GM10248 (cell line): ENCODE data around the gene PPARA.

Source experiments
- CTCF ChIA-PET: fragments of 300-600 bp; sonication (Branson Sonifier 250); formaldehyde crosslinking; extraction: SDS; loops from one replicate; lab custom pipeline; 2021; ENCODE audit warnings: antibody characterized with exemption; lab: Yijun Ruan, JAX
- POLR2A ChIA-PET: fragments of 350-650 bp; sonication (Branson Sonifier 250); formaldehyde crosslinking; extraction: SDS; loops from one replicate; lab custom pipeline; 2020; ENCODE audit warnings: antibody characterized with exemption; lab: Yijun Ruan, JAX
- DNase-seq: peaks from one replicate; pipeline ENCODE4 v3.0.0; 2012; ENCODE audit errors: extremely low spot score
- CTCF ChIP-seq: IDR thresholded peaks from 2 replicates; pipeline ENCODE4 v1.5.1; 2012; ENCODE audit warnings: mild to moderate bottlenecking, low read depth; ENCODE audit errors: extremely low read depth, missing control alignments, control extremely low read depth

Gene PPARA

GRCh38 chr22:46280063-46280817, 129.9 kb downstream of the PPARA start:
- no peak for DNase-seq
- ChIA-PET CTCF (interaction anchor here (0.9 to 1.6 kb wide), 4 partner anchors 15 to 116 kb away, joined by 3 to 4 read pairs (median 3); no protein-coding TSS in a partner anchor), POLR2A (interaction anchor here (0.5 kb wide), 1 partner anchor 13 kb away, joined by 3 read pairs; the partner anchor contains the start of gene TTC38)
- no peak for TF ChIP-seq CTCF

- TF ChIP-seq CTCF, result no peak
- CTCF ChIA-PET, result interaction anchor here (0.9 to 1.6 kb wide), 4 partner anchors 14 to 117 kb away, joined by 3 to 4 read pairs (median 3); no protein-coding TSS in a partner anchor
- DNase-seq, result no peak
- POLR2A ChIA-PET, result interaction anchor here (0.5 kb wide), 1 partner anchor 13 kb away, joined by 3 read pairs; the partner anchor contains the start of gene TTC38
Measured at GRCh38 chr22:46280999-46281623, 130.8 kb downstream of the PPARA start.

- ChIA-PET CTCF (no interaction called here), POLR2A (no interaction called here)
Measured at GRCh38 chr22:46281866-46282678, 131.7 kb downstream of the PPARA start.

GRCh38 chr22:46286006-46286405, 135.7 kb downstream of the PPARA start:
- ChIA-PET CTCF (interaction anchor here (1.0 kb wide), 1 partner anchor 252 kb away, joined by 3 read pairs; no protein-coding TSS in a partner anchor), POLR2A (interaction anchor here (0.7 kb wide), 2 partner anchors 14 to 17 kb away, joined by 3 to 4 read pairs; no protein-coding TSS in a partner anchor)
- TF ChIP-seq CTCF, result no peak
- DNase-seq, result no peak

More at GRCh38 chr22:46281866-46282678, 131.7 kb downstream of the PPARA start:
- DNase-seq, result no peak
- TF ChIP-seq CTCF, result no peak

GRCh38 chr22:46286941-46287872, 136.9 kb downstream of the PPARA start:
- no peak for DNase-seq
- ChIA-PET POLR2A (interaction anchor here (0.9 kb wide), 1 partner anchor 9 kb away, joined by 3 read pairs; the partner anchor contains the start of gene GTSE1), CTCF (interaction anchor here (1.0 to 2.1 kb wide), 3 partner anchors 9 to 253 kb away, joined by 3 to 10 read pairs (median 4); no protein-coding TSS in a partner anchor)
- no peak for TF ChIP-seq CTCF
